Right cardiac atrium (tissue), 5 donors: ENCODE data around the gene ISLR. TPM values are rescaled to one million over a fixed set of nuclear protein-coding genes. Genes with fewer than 3 reads are reported as not detected.

ENCODE experiments used
- ATAC-seq, 2 donors: fragments of 200-7000 bp; cut with Tn5 transposase; one replicate each; pipeline versions ENCODE4 v1.8.0 to v1.9.1; 2020; ENCODE audit warnings: moderate library complexity in 2 of 2, mild to moderate bottlenecking in 1 of 2
- DNase-seq, 3 donors: peaks; one replicate each; pipeline ENCODE4 v3.0.0-alpha.2; 2020
- H3K27ac ChIP-seq: one replicate; pipeline ENCODE4 v1.5.1; 2013; ENCODE audit warnings: mild to moderate bottlenecking, low read length, control low read depth, moderate library complexity
- H3K27me3 ChIP-seq: one replicate; pipeline ENCODE4 v1.6.1; 2013; ENCODE audit not compliant: control insufficient read depth, insufficient read depth
- H3K4me1 ChIP-seq: one replicate; pipeline ENCODE4 v1.6.1; 2013; ENCODE audit warnings: low read length; ENCODE audit not compliant: control insufficient read depth, insufficient read depth
- H3K4me3 ChIP-seq: one replicate; pipeline ENCODE4 v1.5.1; 2013; ENCODE audit warnings: low read length, control low read depth
- H3K9me3 ChIP-seq: one replicate; pipeline ENCODE4 v1.6.1; 2013; ENCODE audit warnings: low read length; ENCODE audit not compliant: control insufficient read depth
- WGBS: extraction: QIAGEN DNeasy Blood & Tissue Kit; methylation state at CpG from one replicate; pipeline ENCODE4 v1.1.7; 2013; 5-methylcytosine and 5-hydroxymethylcytosine counted together
- intact Hi-C, 4 donors: fragments of 100-400 bp; cut with DNase I; formaldehyde crosslinking; loops; one replicate each; pipeline versions ENCODE4 v1.11.0 to v1.14.0; 2022 to 2023
- polyA plus RNA-seq: library from polyadenylated mRNA; stranded (reverse); fragments of 200-250 nt; gene quantifications from one replicate; pipeline ENCODE4 v1.2.3, GENCODE V29; 2013
- total RNA-seq, 4 donors: library from RNA; stranded (reverse); fragmentation: NEBNext Ultra II Directional; extraction: Animal tissue kit (Norgen Biotek cat#: 25700); gene quantifications; one replicate each; pipeline ENCODE4 v1.2.1, GENCODE V29; 2021
- donor health status: healthy with polysubstance abuse.
- donor health status: DM: no; HTN: yes; CAD: no.
- donor health status: DM: no; HTN: no; CAD: no.
- donor health status: DM: no; HTN: yes; CAD: no; lungs with severe emphysema.
- donor health status: DM: yes; HTN: yes; CAD: no.

The ISLR gene
- total and polyA plus RNA-seq, 5 donors: 21.6 to 33.5 (median 26.3) TPM

DNA sequence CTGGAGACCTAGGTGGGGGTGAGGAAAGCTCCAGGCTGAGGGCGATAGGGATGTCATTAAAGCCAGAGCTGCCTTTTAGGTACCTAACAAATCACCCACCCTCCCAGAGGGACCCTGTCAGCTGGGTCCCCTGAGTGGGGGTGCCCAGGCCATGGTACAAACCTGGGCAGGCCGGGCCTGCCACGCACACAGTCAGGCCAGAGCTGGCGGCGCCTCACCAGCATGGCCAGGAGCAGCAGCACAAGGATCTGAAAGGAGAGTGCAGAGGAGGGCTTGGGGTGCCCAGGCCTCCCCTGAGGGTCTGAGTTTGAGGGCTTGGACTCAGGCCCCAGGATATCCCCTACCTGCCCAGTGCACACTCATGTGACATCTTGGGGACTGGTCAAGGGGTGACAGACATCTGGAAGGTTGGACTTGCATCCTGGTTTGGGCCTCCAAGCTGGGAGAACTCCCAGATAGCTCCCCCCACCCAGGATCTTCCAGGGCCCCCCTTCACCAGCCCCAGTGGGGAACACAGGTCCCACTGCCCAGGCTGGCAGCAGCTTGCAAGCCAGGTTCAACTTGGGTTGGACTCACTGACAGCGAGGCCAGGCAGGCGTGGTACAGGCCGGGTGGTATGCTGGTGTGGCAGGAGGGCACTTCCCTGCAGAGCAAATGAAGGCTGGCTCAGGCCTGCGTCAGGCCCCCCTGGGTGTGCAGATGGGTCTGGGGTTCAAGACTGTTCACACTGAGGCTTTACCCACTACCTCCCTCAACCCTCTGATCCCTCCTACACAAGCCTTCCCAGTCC, 23.9 kb downstream of the ISLR start:
- peaks cover 20% of the 10 kb centered on the region for H3K4me1 ChIP-seq
- no peak overlapping the region for H3K27ac ChIP-seq
- H3K27me3 ChIP-seq: no peaks in the 10 kb centered on the region
- H3K4me3 ChIP-seq: no peak overlapping the region
- peak in 1 of 3 donors; percentile 22 for DNase-seq
- intact Hi-C loops: no loop called here
- no peaks in the 10 kb centered on the region for H3K9me3 ChIP-seq
- no peak for ATAC-seq
- 98% methylated on average over 9 of the region's 9 CpGs for WGBS

DNA sequence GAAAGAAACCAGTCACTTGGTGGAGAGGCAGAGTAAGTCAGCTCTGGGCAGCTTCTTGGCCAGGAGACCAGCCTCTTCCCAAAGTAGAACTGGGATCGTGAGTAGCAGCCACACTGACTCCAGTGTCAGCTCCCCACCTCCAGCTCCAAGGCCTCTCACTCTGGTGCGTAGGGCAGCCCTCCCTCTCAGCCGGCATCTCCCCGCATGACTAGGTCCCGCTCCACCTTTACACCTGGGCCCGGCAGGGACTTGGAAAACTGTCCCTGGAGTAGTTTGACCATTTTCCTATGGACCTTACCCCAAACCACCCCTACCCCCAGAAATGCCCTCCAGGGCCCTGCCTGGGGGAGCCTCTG, 25.8 kb downstream of the ISLR start:
- intact Hi-C loops: no loop called here
- 90% methylated on average over 6 of the region's 6 CpGs for WGBS

DNA sequence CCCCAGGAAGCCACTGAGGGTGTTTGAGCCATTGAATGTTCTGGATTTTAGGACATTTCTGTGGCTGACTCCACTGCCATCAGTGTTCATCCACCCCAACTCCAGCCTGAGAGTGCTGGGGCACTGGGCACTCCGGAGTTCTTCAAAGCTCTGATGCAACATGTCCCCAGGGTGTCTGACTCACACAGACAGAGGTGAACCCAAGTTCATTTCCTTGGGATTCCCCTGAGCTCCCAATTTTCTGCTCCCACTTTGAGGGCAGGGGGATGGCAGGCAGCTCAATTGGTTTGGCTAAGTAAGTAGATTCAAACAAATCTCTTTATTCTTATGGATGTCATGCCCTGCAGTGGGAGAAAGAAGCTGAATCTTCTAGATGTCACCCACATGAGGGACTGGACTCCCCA, 26.9 kb downstream of the ISLR start:
- Histone ChIP-seq H3K4me3 (no peak overlapping the region), H3K27me3 (no peaks in the 10 kb centered on the region), H3K27ac (no peak overlapping the region), H3K4me1 (peaks cover 23% of the 10 kb centered on the region), H3K9me3 (no peaks in the 10 kb centered on the region)
- ATAC-seq: peak in 1 of 2 donors; percentile 53
- WGBS: 30% methylated on average over 1 of the region's 1 CpG
- peak in 2 of 3 donors; percentile 64 to 74 for DNase-seq
- intact Hi-C loops: no loop called here

More for the DNA sequence above, 25.8 kb downstream of the ISLR start:
- Histone ChIP-seq H3K27me3 (no peaks in the 10 kb centered on the region), H3K4me1 (peaks cover 20% of the 10 kb centered on the region), H3K27ac (no peak overlapping the region), H3K4me3 (no peak overlapping the region), H3K9me3 (no peaks in the 10 kb centered on the region)
- DNase-seq (peak in 1 of 3 donors; percentile 47), ATAC-seq (no peak)

DNA sequence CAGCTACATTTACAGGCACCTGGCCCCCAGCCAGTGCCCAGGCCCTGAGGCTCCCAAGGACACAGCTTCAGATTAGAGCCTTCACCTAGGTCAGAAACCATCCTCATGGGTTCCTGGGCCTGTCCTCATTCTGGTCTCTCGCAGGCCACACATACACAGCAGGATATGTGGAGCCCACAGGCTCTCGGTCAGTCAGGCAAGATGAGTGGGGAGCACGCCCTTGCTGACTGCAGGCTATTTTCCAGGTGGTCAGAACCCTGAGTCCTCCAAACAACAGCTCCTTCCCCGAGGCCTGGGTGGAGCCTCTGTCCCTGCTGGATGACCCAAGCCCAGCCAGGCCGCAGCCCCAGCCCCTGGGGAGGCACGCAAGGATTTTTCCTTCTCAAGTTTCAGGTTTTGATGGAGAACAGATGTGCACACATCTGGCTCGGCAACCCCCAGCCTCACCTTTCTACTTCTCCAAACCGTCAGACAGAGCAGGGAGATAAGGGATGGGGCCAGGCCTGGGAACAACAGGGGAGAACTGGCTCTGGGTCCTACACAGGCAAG, 27.4 kb downstream of the ISLR start:
- peak in 2 of 3 donors; percentile 71 to 79 for DNase-seq

DNA sequence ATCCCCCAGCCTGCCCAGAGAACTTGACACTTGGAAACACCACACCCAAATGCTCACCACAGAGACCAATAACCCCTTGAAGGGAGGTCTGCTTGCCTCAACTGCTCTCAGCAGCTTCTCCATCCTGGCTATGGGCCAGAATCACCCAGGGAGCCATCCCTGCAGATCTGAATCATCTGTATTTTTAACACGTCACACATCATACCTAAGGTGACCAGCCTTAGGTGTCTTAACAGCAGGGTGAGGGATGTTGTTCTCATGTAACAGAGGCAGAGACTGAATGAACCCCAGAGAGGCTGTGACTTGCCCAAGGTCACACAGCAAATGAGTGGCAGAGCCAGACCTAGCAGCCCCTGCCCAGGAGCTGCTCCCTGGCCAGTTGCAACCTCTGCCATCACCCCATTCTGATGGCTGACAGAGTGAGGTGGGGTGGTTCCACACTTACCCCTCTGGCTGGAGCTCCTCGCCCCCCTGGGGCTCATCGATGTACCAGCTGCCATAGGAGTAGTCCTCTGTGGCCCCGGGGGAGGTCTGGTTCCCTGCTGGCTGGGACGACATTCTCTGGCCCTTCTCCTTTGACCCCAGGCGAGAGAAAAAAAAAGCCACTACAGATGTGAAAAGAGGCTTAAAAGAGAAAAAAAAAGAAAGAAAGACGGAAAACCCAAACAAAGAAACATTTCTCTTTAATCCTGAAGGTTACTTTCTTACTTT, 28.4 kb downstream of the ISLR start:
- no peak overlapping the region for H3K27ac ChIP-seq
- peaks cover 15% of the 10 kb centered on the region for H3K4me1 ChIP-seq
- ATAC-seq (no peak), DNase-seq (peak in 1 of 3 donors; percentile 30)
- no peak overlapping the region for H3K4me3 ChIP-seq
- intact Hi-C loops: no loop called here
- 52% methylated on average over 7 of the region's 7 CpGs for WGBS
- H3K9me3 ChIP-seq: no peaks in the 10 kb centered on the region
- no peaks in the 10 kb centered on the region for H3K27me3 ChIP-seq

More for the DNA sequence above, 27.4 kb downstream of the ISLR start:
- 70% methylated on average over 8 of the region's 8 CpGs for WGBS
- Histone ChIP-seq H3K4me1 (peaks cover 20% of the 10 kb centered on the region), H3K27me3 (no peaks in the 10 kb centered on the region), H3K9me3 (no peaks in the 10 kb centered on the region), H3K27ac (no peak overlapping the region), H3K4me3 (no peak overlapping the region)
- ATAC-seq: no peak
- intact Hi-C loops: no loop called here

DNA sequence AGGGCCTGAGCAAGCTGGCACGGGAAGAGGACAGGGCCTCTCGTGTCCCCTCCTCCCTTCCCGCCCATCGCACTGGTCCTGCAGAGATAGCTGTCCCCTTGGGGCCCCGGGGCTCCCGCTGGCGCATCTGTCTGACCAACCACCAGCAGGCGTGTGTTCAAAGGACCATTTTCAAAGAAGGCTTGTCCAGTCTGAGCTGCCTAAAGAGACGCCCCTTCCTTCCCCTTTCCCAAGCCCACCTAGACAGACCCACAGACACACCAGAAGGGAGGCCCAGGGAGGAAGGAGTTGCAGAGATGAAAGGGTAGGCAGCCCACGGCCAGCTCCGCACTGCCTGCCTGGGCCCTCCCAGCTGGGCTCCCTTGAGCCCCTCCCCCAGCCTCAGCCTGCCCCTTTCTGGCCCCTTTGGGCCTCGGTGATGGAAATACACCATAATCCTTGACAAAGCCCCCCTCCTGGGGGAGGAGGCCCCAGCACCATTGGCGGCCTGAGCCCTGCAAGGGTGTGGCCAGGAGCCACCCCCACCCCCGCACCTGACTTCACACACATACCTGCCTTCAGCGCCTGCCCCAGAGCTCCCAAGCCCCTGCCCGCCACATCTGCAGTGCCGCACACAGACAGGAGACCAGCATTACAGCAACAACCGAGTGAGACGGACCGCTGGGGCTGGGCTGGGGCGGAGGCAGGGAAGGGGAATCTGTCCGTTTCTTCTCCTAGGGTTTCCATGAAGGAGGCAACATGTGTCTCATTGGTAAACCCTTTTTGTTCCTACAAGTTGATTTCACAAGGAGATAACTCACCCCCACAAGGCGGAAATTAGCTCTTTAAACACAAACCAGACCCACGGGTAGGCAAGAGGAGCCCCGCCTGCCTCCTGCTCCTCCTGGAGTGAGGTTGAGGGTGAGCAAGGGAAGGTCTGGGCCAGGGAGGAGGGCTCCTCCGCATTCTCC, 29.2 kb downstream of the ISLR start, which contains the start of gene STRA6:
Gene STRA6, minus strand, starts transcription at position 336 of the 950 bp plus-strand sequence. CDS start 520 bp downstream, outside the sequence.
- no peaks in the 10 kb centered on the region for H3K27me3 ChIP-seq
- peaks cover 14% of the 10 kb centered on the region for H3K4me1 ChIP-seq
- DNase-seq (peak in 1 of 3 donors; percentile 55), ATAC-seq (no peak)
- H3K9me3 ChIP-seq: no peaks in the 10 kb centered on the region
- no peak within 1 kb of the TSS for H3K27ac ChIP-seq
- WGBS: 69% methylated on average over 26 of the region's 26 CpGs
- intact Hi-C loops: no loop called here
- no peak within 1 kb of the TSS for H3K4me3 ChIP-seq

DNA sequence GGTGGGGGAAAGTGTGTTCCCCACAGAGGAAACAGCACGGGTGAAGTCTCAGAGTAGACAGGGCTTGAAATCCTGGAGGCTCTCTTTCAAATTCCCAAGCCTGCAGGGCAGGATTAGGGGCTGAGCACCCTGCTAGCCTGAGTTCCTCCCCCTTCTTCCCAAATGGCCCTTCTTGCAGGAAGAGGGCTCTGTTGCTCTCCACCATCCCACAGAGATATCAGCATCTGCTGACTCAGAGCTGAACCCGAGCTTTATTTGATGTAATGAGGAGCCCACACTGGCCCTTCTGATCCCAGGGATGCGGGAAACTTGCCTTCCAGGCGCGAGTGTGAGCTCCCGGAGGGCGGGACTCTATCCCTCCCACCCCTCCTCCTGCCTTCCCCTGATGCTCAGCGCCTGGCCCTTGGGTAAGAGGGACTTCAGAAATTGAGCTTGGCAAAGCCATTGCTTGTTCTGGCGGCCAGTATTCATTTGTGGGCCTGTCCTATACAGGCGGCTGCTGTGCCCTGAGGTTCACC, 30.5 kb downstream of the ISLR start:
- ATAC-seq: peak; percentile 76 to 85
- DNase-seq: peak; percentile 75 to 90 (median 88)
- intact Hi-C loops: no loop called here
- Histone ChIP-seq H3K27me3 (no peaks in the 10 kb centered on the region), H3K27ac (no peak overlapping the region), H3K4me3 (no peak overlapping the region), H3K9me3 (no peaks in the 10 kb centered on the region), H3K4me1 (peaks cover 13% of the 10 kb centered on the region)
- WGBS: 56% methylated on average over 10 of the region's 10 CpGs

DNA sequence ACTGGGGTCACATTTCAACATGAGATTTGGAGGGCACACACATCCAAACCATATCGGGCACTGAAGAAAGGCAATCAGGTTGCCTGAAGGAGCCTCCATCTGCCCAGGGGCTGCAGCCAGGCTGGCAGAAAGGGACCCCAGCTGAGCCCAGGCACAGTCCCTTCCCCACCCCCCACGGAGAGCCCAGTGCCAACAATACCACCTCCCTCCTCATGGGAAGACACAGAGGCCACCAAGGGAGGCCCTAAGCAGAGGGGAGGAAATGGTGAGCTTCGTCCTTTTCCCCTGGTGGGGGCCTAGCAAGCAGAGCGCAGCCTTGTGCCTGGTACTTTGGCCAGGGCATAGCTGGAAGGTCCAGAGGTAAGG, 32.1 kb downstream of the ISLR start:
- H3K27me3 ChIP-seq: no peaks in the 10 kb centered on the region
- WGBS: 80% methylated on average over 4 of the region's 4 CpGs
- H3K9me3 ChIP-seq: no peaks in the 10 kb centered on the region
- intact Hi-C loops: no loop called here
- no peak overlapping the region for H3K4me3 ChIP-seq
- H3K27ac ChIP-seq: no peak overlapping the region
- DNase-seq (peak in 1 of 3 donors; percentile 24), ATAC-seq (no peak)
- H3K4me1 ChIP-seq: peaks cover 9% of the 10 kb centered on the region

DNA sequence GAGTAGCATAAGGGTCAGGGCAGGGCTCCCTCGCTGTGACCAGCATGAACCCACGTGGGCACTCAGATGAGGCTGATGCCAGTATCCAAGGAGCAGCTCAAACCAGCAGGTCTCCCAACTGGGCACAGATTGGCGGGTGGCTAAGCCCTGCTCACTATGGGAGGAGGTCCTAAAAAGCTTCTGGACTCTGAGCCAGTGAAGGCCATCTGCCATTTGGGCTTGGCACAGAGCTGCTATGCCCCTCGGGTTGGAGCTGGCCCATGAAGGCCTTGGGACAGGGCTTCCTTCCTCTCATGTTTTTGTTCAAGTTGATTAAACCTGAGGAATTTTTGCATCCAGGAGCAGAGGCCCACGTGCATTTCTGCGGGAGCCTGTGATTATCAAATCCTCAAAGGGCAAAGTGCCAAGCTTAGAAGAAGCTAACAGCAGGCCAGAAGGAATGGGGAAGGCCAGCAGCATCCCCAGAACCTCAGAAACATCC, 33.3 kb downstream of the ISLR start:
- 56% methylated on average over 6 of the region's 6 CpGs for WGBS
- intact Hi-C loops: no loop called here
- no peak overlapping the region for H3K4me3 ChIP-seq
- ATAC-seq (no peak), DNase-seq (peak in 2 of 3 donors; percentile 2 to 19)
- peaks cover 5% of the 10 kb centered on the region for H3K4me1 ChIP-seq
- no peaks in the 10 kb centered on the region for H3K9me3 ChIP-seq
- H3K27ac ChIP-seq: no peak overlapping the region
- H3K27me3 ChIP-seq: no peaks in the 10 kb centered on the region
